ENCODE data around the gene TRAF1. TPM values are rescaled to one million over a fixed set of nuclear protein-coding genes. Genes with fewer than 3 reads are reported as not detected.

Gene TRAF1
- total RNA-seq, 2 experiments from 2014 or later, result 80.6 to 85.0 TPM

- Mint-ChIP-seq H3K9me3 (no peaks in the 10 kb centered on the region), H3K4me1 (ENCODE audit: low read depth) (peaks cover 77% of the 10 kb centered on the region), H3K4me3 (peak overlapping the region; percentile 87), H3K36me3 (ENCODE audit: low read depth) (peaks cover 45% of the 10 kb centered on the region), H3K27ac (peak overlapping the region; percentile 97), H3K27me3 (ENCODE audit: low read depth) (no peaks in the 10 kb centered on the region)
- CTCF ChIA-PET, result interaction anchor here (0.6 to 7.1 kb wide), 11 partner anchors 13 to 56 kb away, joined by 3 to 69 read pairs (median 3); no protein-coding TSS in a partner anchor
- intact Hi-C loops (cut with micrococcal nuclease), result loop anchor here (5.0 kb wide), 1 partner anchor 121 kb away; no protein-coding TSS in a partner anchor
- DNase-seq, result peak; percentile 68
Observed at GRCh38 chr9:120878188-120879130, 48.1 kb downstream of the TRAF1 start.

GRCh38 chr9:120877276-120878034 lies 49.1 kb downstream of the TRAF1 start:
- CTCF ChIA-PET, result interaction anchor here (0.8 to 7.1 kb wide), 5 partner anchors 14 to 52 kb away, joined by 3 to 69 read pairs (median 3); no protein-coding TSS in a partner anchor
- intact Hi-C loops (cut with micrococcal nuclease), result loop anchor here (1.0 to 5.0 kb wide), 5 partner anchors 15 to 323 kb away; partner anchors contain the start of genes CNTRL and RAB14
- H3K36me3 Mint-ChIP-seq (ENCODE audit: low read depth), result peaks cover 55% of the 10 kb centered on the region

DNA sequence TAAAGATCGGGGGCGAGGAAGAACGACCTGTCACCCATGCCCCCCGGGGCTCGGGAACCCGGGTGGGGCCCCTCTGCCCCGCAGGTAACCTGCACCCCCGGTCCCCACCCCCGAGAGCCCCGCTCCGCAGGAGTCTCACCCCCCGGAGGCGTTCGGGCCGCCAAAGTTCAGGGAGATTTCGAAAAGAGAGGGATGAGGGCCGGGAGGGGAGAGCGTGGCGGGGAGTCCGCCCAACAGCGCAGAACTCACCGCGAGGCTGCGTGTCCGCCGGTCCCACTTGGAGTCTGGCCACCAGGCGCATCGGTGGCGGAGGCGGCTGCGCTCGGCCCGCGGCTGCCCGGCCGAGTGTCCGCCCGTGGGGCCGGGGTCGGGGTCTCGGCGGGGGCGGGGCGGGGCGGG lies 49.8 kb downstream of the TRAF1 start, which contains the start of gene PHF19:
Gene PHF19, minus strand, starts transcription at position 347 of the 399 bp plus-strand sequence. CDS start 2,447 bp downstream, outside the sequence.
- Mint-ChIP-seq H3K4me3 (peak within 1 kb of the TSS; percentile 87), H3K27me3 (ENCODE audit: low read depth) (no peaks in the 10 kb centered on the region), H3K27ac (peak within 1 kb of the TSS; percentile 98), H3K9me3 (no peaks in the 10 kb centered on the region), H3K36me3 (ENCODE audit: low read depth) (peaks cover 60% of the 10 kb centered on the region), H3K4me1 (ENCODE audit: low read depth) (peaks cover 78% of the 10 kb centered on the region)
- CTCF ChIA-PET, result interaction anchor here (0.7 to 7.1 kb wide), 2 partner anchors 9 to 14 kb away, joined by 4 to 69 read pairs; no protein-coding TSS in a partner anchor
- intact Hi-C loops (cut with micrococcal nuclease), result loop anchor here (1.0 to 5.0 kb wide), 11 partner anchors 9 to 324 kb away; partner anchors contain the start of genes CNTRL, RAB14 and TRAF1
- DNase-seq, result peak; percentile 69

More at GRCh38 chr9:120877276-120878034, 49.1 kb downstream of the TRAF1 start:
- Mint-ChIP-seq H3K9me3 (no peaks in the 10 kb centered on the region), H3K4me1 (ENCODE audit: low read depth) (peaks cover 78% of the 10 kb centered on the region), H3K27me3 (ENCODE audit: low read depth) (no peaks in the 10 kb centered on the region), H3K27ac (peak overlapping the region; percentile 97), H3K4me3 (peak overlapping the region; percentile 87)
- DNase-seq, result peak; percentile 85

DNA sequence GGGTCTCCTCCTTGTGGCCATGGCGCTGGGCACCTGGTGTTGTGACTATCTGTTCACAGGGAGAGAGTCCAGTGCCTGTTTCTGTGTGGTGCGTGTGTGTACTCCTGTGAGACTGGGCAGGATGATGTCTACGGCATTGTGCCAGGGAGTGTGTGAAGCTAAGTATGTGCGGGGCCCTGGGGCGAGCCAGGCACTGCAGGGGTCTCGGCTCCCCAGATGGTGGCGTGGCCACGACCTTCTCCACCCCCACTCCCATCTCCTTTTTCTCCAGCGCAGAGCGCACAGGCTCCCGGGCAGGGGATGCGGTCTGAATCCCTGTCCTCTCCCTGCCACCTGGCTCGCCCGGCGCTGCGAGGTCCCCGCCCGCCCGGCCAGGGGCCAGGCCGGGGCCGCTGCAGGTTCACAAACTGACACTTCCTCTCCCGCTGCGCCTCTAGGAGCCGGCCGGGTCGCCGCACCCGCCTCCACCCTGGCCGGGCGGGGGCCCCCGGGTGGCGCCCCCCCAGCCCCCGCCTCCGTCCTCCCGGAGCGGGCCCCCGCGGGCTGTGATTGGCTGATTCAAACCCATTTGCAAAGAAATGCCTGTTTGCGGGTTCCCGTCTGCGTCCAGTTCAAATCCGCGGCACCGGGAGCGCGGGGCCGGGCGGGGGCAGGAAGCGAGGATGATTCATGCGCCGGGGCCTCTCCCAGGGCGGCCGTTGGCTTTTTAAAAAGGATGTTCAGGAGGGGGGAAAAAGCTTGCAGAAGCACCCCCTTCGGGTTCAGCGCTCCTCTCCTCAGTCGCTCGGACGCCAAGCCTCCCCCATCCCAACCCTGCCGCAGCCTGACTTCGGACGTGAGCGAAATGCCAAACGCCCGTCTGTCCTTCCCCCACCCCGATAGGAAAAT lies 50.4 kb downstream of the TRAF1 start:
- Mint-ChIP-seq H3K9me3 (no peaks in the 10 kb centered on the region), H3K27ac (peak overlapping the region; percentile 98), H3K27me3 (ENCODE audit: low read depth) (no peaks in the 10 kb centered on the region), H3K4me1 (ENCODE audit: low read depth) (peaks cover 75% of the 10 kb centered on the region), H3K36me3 (ENCODE audit: low read depth) (peaks cover 66% of the 10 kb centered on the region), H3K4me3 (peak overlapping the region; percentile 85)
- intact Hi-C loops (cut with micrococcal nuclease), result loop anchor here (1.0 to 5.0 kb wide), 8 partner anchors 8 to 325 kb away; partner anchors contain the start of genes RAB14 and TRAF1
- peak; percentile 98 for DNase-seq
- CTCF ChIA-PET, result interaction anchor here (0.7 to 7.1 kb wide), 2 partner anchors 10 to 15 kb away, joined by 4 to 69 read pairs; no protein-coding TSS in a partner anchor

DNA sequence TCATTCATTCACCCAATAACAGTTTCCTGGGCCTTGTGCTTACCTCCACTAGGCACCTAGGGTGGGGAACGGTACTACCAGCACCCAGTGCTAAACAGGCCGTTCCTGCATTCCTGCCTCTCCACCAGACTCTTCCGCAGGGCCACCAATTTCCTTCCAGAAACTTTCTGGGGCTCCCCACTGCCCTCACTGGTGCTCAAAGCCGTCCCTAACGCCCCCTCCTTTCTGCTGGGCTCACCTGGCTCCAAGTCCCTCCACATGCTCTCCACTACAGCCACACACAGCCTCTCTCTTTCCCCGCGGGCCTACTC lies 51.0 kb downstream of the TRAF1 start:
- intact Hi-C loops (cut with micrococcal nuclease), result loop anchor here (5.0 kb wide), 1 partner anchor 118 kb away; no protein-coding TSS in a partner anchor
- peak; percentile 39 for DNase-seq
- CTCF ChIA-PET, result interaction anchor here (7.1 kb wide), 1 partner anchor 16 kb away, joined by 69 read pairs; no protein-coding TSS in a partner anchor
- Mint-ChIP-seq H3K27ac (peak overlapping the region; percentile 93), H3K27me3 (ENCODE audit: low read depth) (no peaks in the 10 kb centered on the region), H3K9me3 (no peaks in the 10 kb centered on the region), H3K4me3 (peak overlapping the region; percentile 85), H3K36me3 (ENCODE audit: low read depth) (peaks cover 71% of the 10 kb centered on the region), H3K4me1 (ENCODE audit: low read depth) (peaks cover 73% of the 10 kb centered on the region)

DNA sequence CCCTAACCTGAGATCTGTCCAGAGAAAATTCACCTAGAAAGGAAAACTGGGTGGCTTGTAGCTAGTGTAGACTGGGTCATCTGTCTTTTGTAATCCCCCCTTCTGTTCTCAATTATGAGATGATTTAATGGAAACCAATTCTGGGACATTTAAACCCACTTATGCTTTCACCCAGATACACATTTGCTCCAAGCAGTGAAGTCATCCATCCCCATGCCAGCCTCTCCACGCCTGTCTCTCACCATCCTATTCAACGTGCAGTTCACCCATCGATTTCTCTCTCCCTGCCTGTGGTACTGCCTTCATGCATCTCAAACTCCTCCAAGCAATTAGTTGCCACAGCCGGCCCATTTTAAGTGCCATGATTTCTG lies 51.4 kb downstream of the TRAF1 start:
- H3K27me3 Mint-ChIP-seq (ENCODE audit: low read depth), result no peaks in the 10 kb centered on the region
- peaks cover 73% of the 10 kb centered on the region for H3K36me3 Mint-ChIP-seq (ENCODE audit: low read depth)
- peaks cover 73% of the 10 kb centered on the region for H3K4me1 Mint-ChIP-seq (ENCODE audit: low read depth)
- H3K27ac Mint-ChIP-seq, result peak overlapping the region; percentile 93
- intact Hi-C loops (cut with micrococcal nuclease), result loop anchor here (5.0 kb wide), 1 partner anchor 118 kb away; no protein-coding TSS in a partner anchor
- no peaks in the 10 kb centered on the region for H3K9me3 Mint-ChIP-seq
- CTCF ChIA-PET, result interaction anchor here (1.0 to 7.1 kb wide), 2 partner anchors 11 to 16 kb away, joined by 3 to 69 read pairs; no protein-coding TSS in a partner anchor
- peak overlapping the region; percentile 85 for H3K4me3 Mint-ChIP-seq
- DNase-seq, result no peak

- peak overlapping the region; percentile 85 for H3K4me3 Mint-ChIP-seq
- intact Hi-C loops (cut with micrococcal nuclease), result loop anchor here (5.0 kb wide), 1 partner anchor 117 kb away; no protein-coding TSS in a partner anchor
- H3K27ac Mint-ChIP-seq, result peak overlapping the region; percentile 93
- no peaks in the 10 kb centered on the region for H3K9me3 Mint-ChIP-seq
- no peak for DNase-seq
- CTCF ChIA-PET, result interaction anchor here (1.0 to 7.1 kb wide), 3 partner anchors 11 to 17 kb away, joined by 3 to 69 read pairs (median 7); no protein-coding TSS in a partner anchor
- peaks cover 77% of the 10 kb centered on the region for H3K36me3 Mint-ChIP-seq (ENCODE audit: low read depth)
- peaks cover 75% of the 10 kb centered on the region for H3K4me1 Mint-ChIP-seq (ENCODE audit: low read depth)
- H3K27me3 Mint-ChIP-seq (ENCODE audit: low read depth), result no peaks in the 10 kb centered on the region
Observed at GRCh38 chr9:120874226-120875194, 52.1 kb downstream of the TRAF1 start.

- CTCF ChIA-PET, result interaction anchor here (0.5 to 2.0 kb wide), 3 partner anchors 17 to 57 kb away, joined by 3 to 7 read pairs (median 3); no protein-coding TSS in a partner anchor
- intact Hi-C loops (cut with micrococcal nuclease), result no loop called here
Observed at GRCh38 chr9:120873512-120873911, 53.1 kb downstream of the TRAF1 start.

GRCh38 chr9:120872791-120873502 lies 53.6 kb downstream of the TRAF1 start:
- Mint-ChIP-seq H3K4me3 (no peak overlapping the region), H3K9me3 (no peaks in the 10 kb centered on the region), H3K4me1 (ENCODE audit: low read depth) (peaks cover 71% of the 10 kb centered on the region), H3K36me3 (ENCODE audit: low read depth) (peaks cover 82% of the 10 kb centered on the region), H3K27me3 (ENCODE audit: low read depth) (no peaks in the 10 kb centered on the region), H3K27ac (peak overlapping the region; percentile 93)
- intact Hi-C loops (cut with micrococcal nuclease), result no loop called here
- DNase-seq, result no peak
- CTCF ChIA-PET, result interaction anchor here (0.5 to 2.0 kb wide), 8 partner anchors 11 to 448 kb away, joined by 3 to 7 read pairs (median 3); no protein-coding TSS in a partner anchor

More at GRCh38 chr9:120873512-120873911, 53.1 kb downstream of the TRAF1 start:
- no peaks in the 10 kb centered on the region for H3K27me3 Mint-ChIP-seq (ENCODE audit: low read depth)
- H3K27ac Mint-ChIP-seq, result peak overlapping the region; percentile 93
- peaks cover 71% of the 10 kb centered on the region for H3K4me1 Mint-ChIP-seq (ENCODE audit: low read depth)
- DNase-seq, result peak; percentile 30
- peak overlapping the region; percentile 25 for H3K4me3 Mint-ChIP-seq
- peaks cover 82% of the 10 kb centered on the region for H3K36me3 Mint-ChIP-seq (ENCODE audit: low read depth)
- no peaks in the 10 kb centered on the region for H3K9me3 Mint-ChIP-seq

Measured in activated naive CD4-positive, alpha-beta T cell treated with anti-CD3 and anti-CD28 coated beads for 36 hours (primary cell).